Body of pancreas (tissue), 4 donors: Measurements from ENCODE around the gene MRC1. TPM values are rescaled to one million over a fixed set of nuclear protein-coding genes. Genes with fewer than 3 reads are reported as not detected.
A peak's percentile ranks its signal among the peaks of the same experiment; 100 is the strongest.

Experiments used
- ATAC-seq: fragments of 150-250 bp; one replicate; pipeline ENCODE4 v1.9.1; 2016
- DNase-seq, 4 donors: peaks; one replicate each; pipeline ENCODE4 v3.0.0-alpha.2; 2019
- H3K27ac ChIP-seq, 4 donors: fragments of 200-600 bp; sonication (generic); 1 replicate in 3 of 4; 2 replicates in 1 of 4; pipeline versions ENCODE4 v1.5.1 to v1.6.1; 2016 to 2019; ENCODE audit warnings: mild to moderate bottlenecking in 1 of 4, mixed read lengths in 1 of 4, moderate library complexity in 1 of 4
- H3K27me3 ChIP-seq, 2 donors: fragments of 200-600 bp; sonication (generic); one replicate each; pipeline ENCODE4 v1.6.0; 2016; ENCODE audit warnings: mild to moderate bottlenecking in 1 of 2
- H3K36me3 ChIP-seq, 2 donors: fragments of 200-600 bp; sonication (generic); replicated peaks in 1 of 2; 2 replicates each; pipeline ENCODE4 v1.5.1; 2016; ENCODE audit warnings: low read depth in 2 of 2; ENCODE audit not compliant: insufficient read depth in 1 of 2
- H3K4me1 ChIP-seq: fragments of 200-600 bp; sonication (generic); one replicate; pipeline ENCODE4 v1.6.0; 2016
- H3K4me3 ChIP-seq, 2 donors: fragments of 200-600 bp; sonication (generic); 1 replicate in 1 of 2; 2 replicates in 1 of 2; pipeline ENCODE4 v1.5.1; 2016 to 2019
- H3K9me3 ChIP-seq, 3 donors: fragments of 200-600 bp; sonication (generic); 1 replicate in 2 of 3; 2 replicates in 1 of 3; pipeline ENCODE4 v1.5.1; 2016
- CTCF ChIP-seq, 7 experiments: fragments of 450-650 bp in 4 of 7; fragments of 200-600 bp in 3 of 7; sonication (generic) in 3 of 7; IDR thresholded peaks; one replicate each; pipeline ENCODE4 v1.5.1; 2016 to 2019; ENCODE audit warnings: antibody characterized with exemption in 7 of 7
- POLR2A ChIP-seq, 3 donors: fragments of 450-650 bp; IDR thresholded peaks; one replicate each; pipeline ENCODE4 v1.6.1; 2016; ENCODE audit warnings: antibody characterized with exemption in 3 of 3, mild to moderate bottlenecking in 2 of 3
- WGBS, 2 donors: methylation state at CpG; one replicate each; pipeline ENCODE4 v1.1.5; 2017; 5-methylcytosine and 5-hydroxymethylcytosine counted together
- intact Hi-C: fragments of 100-400 bp; cut with DNase I; formaldehyde crosslinking; loops from one replicate; pipeline ENCODE4 v1.15.1; 2023
- total RNA-seq, 2 donors: library from RNA; depleted of rRNA; stranded (reverse); fragments of >200 nt; gene quantifications; one replicate each; pipeline ENCODE4 v1.1.0, GENCODE V29; 2016

MRC1 gene
- total RNA-seq, 2 donors from 2014 or later, result 10.2 to 19.5 TPM

- H3K4me3 ChIP-seq, result no peak overlapping the region
- ATAC-seq (no peak), DNase-seq (no peak)
- no peaks in the 10 kb centered on the region for H3K9me3 ChIP-seq
- intact Hi-C loops, result no loop called here
- peaks cover 31% of the 10 kb centered on the region for H3K4me1 ChIP-seq
- no peaks in the 10 kb centered on the region for H3K36me3 ChIP-seq
- WGBS, 2 donors, result 75 to 84% methylated on average over 17 of the region's 17 CpGs
- TF ChIP-seq POLR2A (IDR thresholded peaks at IDR 0.05) (no peak), CTCF (IDR thresholded peaks at IDR 0.05) (no peak)
- H3K27ac ChIP-seq, result no peak overlapping the region
- H3K27me3 ChIP-seq, result no peaks in the 10 kb centered on the region
Observed at GRCh38 chr10:17795813-17796594, 13.1 kb upstream of the MRC1 start.

GRCh38 chr10:17801507-17801906, 7.6 kb upstream of the MRC1 start:
- Histone ChIP-seq H3K36me3 (no peaks in the 10 kb centered on the region), H3K4me3 (no peak overlapping the region), H3K9me3 (no peaks in the 10 kb centered on the region), H3K4me1 (no peaks in the 10 kb centered on the region), H3K27me3 (no peaks in the 10 kb centered on the region), H3K27ac (no peak overlapping the region)
- TF ChIP-seq CTCF (IDR thresholded peaks at IDR 0.05), result peak in 5 of 7 experiments; percentile 14 to 27 (median 21)
- TF ChIP-seq POLR2A (IDR thresholded peaks at IDR 0.05), result no peak
- intact Hi-C loops, result no loop called here
- WGBS, 2 donors, result 64 to 73% methylated on average over 3 of the region's 3 CpGs
- DNase-seq, result no peak
- ATAC-seq, result no peak

- Histone ChIP-seq H3K4me3 (no peak overlapping the region), H3K27ac (no peak overlapping the region), H3K27me3 (no peaks in the 10 kb centered on the region), H3K36me3 (no peaks in the 10 kb centered on the region), H3K9me3 (no peaks in the 10 kb centered on the region), H3K4me1 (no peaks in the 10 kb centered on the region)
- intact Hi-C loops, result no loop called here
- 95 to 97% methylated on average over 11 of the region's 11 CpGs for WGBS, 2 donors
- no peak for TF ChIP-seq CTCF (IDR thresholded peaks at IDR 0.05)
- no peak for TF ChIP-seq POLR2A (IDR thresholded peaks at IDR 0.05)
- ATAC-seq (no peak), DNase-seq (no peak)
Observed at GRCh38 chr10:17802350-17802749, 6.8 kb upstream of the MRC1 start.

- ATAC-seq (no peak), DNase-seq (no peak)
- TF ChIP-seq CTCF (IDR thresholded peaks at IDR 0.05) (no peak), POLR2A (IDR thresholded peaks at IDR 0.05) (no peak)
Observed at GRCh38 chr10:17802976-17803375, 6.2 kb upstream of the MRC1 start.

GRCh38 chr10:17805330-17805729, 3.8 kb upstream of the MRC1 start:
- intact Hi-C loops, result no loop called here
- Histone ChIP-seq H3K4me1 (no peaks in the 10 kb centered on the region), H3K36me3 (no peaks in the 10 kb centered on the region), H3K27me3 (no peaks in the 10 kb centered on the region), H3K9me3 (no peaks in the 10 kb centered on the region), H3K27ac (no peak overlapping the region), H3K4me3 (no peak overlapping the region)
- DNase-seq, result no peak
- no peak for TF ChIP-seq POLR2A (IDR thresholded peaks at IDR 0.05)
- no peak for TF ChIP-seq CTCF (IDR thresholded peaks at IDR 0.05)
- ATAC-seq, result no peak
- 58 to 77% methylated on average over 3 of the region's 3 CpGs for WGBS, 2 donors

More at GRCh38 chr10:17802976-17803375, 6.2 kb upstream of the MRC1 start:
- Histone ChIP-seq H3K4me1 (no peaks in the 10 kb centered on the region), H3K27ac (no peak overlapping the region), H3K27me3 (no peaks in the 10 kb centered on the region), H3K4me3 (no peak overlapping the region), H3K9me3 (no peaks in the 10 kb centered on the region), H3K36me3 (no peaks in the 10 kb centered on the region)
- 16 to 22% methylated on average over 1 of the region's 1 CpG for WGBS, 2 donors
- intact Hi-C loops, result no loop called here
